GM15510 (cell line): ENCODE results near the gene PLD1.

Experiments used
- POLR2A ChIP-seq: IDR thresholded peaks from 3 replicates; pipeline ENCODE4 v1.6.1; 2011; ENCODE audit warnings: borderline replicate concordance; ENCODE audit not compliant: insufficient read length; ENCODE audit errors: extremely low read depth

The PLD1 gene

GRCh38 chr3:171733561-171733960 lies 76.7 kb downstream of the PLD1 start:
- no peak for TF ChIP-seq POLR2A

DNA sequence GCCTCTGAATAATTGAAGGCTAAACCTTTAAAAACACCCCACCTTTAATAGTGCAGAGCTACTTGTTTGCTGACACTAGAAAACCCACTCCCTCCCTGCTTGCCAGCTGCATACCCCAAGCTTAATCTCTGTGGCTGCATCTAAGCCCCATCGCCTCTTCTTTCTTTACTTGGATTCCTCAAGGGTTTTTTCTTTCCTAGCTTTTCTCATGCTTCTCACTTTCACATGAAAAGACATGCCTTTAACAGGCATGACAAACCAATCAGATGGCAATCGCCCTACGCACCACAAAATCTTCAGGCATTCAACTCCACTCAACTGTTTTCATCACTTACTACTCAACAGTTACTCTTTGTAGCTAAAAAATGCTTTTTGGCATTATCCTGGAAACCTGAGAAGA lies 77.5 kb downstream of the PLD1 start:
- TF ChIP-seq POLR2A: no peak

DNA sequence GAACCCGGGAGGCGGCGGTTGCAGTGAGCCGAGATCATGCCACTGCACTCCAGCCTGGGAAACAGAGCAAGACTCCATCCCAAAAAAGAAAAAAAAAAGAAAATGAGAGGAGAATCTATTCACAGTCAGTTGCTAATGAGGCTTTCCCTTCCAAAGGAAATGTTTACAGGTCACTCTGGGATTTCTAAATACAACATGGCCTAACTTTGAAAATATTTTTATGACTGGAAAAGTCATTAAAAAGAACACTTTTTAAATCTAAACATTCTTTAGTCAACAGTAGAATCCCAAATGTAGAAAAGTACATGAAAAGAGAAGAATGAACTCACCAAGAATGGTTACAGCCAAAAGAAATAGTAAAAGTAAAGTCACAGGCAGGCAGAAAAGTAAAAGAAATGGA lies 78.6 kb downstream of the PLD1 start:
- TF ChIP-seq POLR2A: no peak

GRCh38 chr3:171729452-171730334 lies 80.6 kb downstream of the PLD1 start:
- no peak for TF ChIP-seq POLR2A

DNA sequence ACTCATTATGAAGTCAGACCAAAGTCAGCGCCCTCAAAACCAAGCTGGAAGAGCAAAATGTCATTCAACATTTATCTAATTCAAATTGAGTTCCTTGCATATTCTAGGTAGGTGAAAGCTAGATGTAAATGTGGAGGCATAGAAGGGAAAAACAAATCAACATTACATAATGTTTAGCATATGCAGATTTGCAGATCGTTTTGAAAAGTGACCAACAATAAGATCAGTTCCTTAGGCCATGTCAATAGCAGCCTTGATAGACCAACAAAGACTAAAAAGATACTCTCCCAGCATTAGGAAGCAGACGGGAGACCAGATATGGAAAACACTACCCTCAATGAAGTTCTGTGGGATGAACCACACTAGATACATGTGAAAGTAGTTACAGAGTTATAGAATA lies 83.0 kb downstream of the PLD1 start:
- TF ChIP-seq POLR2A: no peak

- no peak for TF ChIP-seq POLR2A
Observed at GRCh38 chr3:171718493-171719185, 91.6 kb downstream of the PLD1 start.

- TF ChIP-seq POLR2A: no peak
Observed at GRCh38 chr3:171715155-171715554, 95.1 kb downstream of the PLD1 start.

GRCh38 chr3:171712171-171712938 lies 97.9 kb downstream of the PLD1 start:
- TF ChIP-seq POLR2A: no peak

GRCh38 chr3:171711461-171712170 lies 98.7 kb downstream of the PLD1 start:
- TF ChIP-seq POLR2A: no peak

DNA sequence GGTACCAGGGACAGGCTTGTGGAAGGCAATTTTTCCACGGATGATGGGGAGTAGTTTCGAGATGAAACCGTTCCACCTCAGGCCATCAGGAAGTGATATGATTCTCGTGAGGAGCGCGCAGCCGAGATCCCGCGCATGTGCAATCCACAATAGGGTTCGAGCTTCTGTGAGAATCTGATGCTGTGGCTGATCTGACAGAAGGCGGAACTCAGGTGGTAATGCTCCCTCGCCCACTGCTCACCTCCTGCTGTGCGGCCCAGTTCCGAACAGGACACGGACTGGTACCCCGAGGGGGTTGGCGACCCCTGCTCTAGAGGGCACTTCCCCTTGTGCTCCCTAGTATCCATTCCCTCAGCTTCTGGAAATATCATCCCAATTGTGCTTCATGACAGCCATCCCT lies 99.9 kb downstream of the PLD1 start:
- TF ChIP-seq POLR2A: no peak

GRCh38 chr3:171704814-171705213 lies 105.5 kb downstream of the PLD1 start:
- no peak for TF ChIP-seq POLR2A

- no peak for TF ChIP-seq POLR2A
Observed at GRCh38 chr3:171704002-171704401, 106.3 kb downstream of the PLD1 start.

GRCh38 chr3:171703144-171703543 lies 107.1 kb downstream of the PLD1 start:
- TF ChIP-seq POLR2A: no peak

- TF ChIP-seq POLR2A: no peak
Observed at GRCh38 chr3:171700653-171701052, 109.6 kb downstream of the PLD1 start.

- TF ChIP-seq POLR2A: no peak
Observed at GRCh38 chr3:171700157-171700556, 110.1 kb downstream of the PLD1 start.

DNA sequence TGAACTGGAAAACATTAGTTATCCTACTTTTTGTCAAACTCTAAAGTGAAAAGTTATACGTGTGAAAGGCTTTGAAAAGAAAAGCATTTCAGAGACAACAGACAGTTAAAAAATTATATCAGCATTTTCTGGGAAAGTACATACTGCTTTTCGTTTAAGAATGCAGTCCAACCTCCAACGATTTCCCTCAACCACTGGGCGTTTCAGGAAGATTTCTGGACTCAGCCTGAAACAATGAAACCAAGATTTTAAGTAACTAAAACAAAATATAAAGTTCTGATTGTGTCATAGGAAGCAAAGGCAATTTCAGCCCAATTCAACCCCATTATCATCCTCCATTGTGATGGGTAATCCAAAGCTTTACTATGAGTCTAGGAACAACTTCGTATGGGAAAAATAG lies 110.7 kb downstream of the PLD1 start:
- no peak for TF ChIP-seq POLR2A

GRCh38 chr3:171696805-171697204 lies 113.5 kb downstream of the PLD1 start:
- no peak for TF ChIP-seq POLR2A
